GM19238 (cell line): ENCODE measurements around the gene DYRK1A.

ENCODE experiments used
- DNase-seq: peaks from one replicate; pipeline ENCODE4 v3.0.0; 2011; ENCODE audit warnings: low spot score; ENCODE audit not compliant: insufficient read length

The DYRK1A gene

DNA sequence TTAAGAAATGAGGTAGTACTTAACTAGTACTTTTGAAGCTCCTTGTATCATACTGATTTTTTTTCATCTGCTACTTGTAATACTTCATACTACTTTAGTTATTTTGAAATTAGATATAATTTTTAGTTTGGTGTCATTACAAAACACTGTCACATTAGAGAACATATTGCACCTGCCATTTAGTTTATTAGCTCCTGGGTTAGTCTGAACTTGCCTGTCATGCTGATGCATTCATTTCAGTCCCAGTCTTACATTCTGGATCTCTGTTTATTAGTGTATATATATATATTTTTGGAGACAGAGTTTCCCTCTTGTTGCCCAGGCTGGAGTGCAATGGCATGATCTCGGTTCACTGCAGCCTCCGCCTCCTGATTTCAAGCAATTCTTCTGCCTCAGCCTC is 50.3 kb downstream of the DYRK1A start:
- no peak for DNase-seq

DNA sequence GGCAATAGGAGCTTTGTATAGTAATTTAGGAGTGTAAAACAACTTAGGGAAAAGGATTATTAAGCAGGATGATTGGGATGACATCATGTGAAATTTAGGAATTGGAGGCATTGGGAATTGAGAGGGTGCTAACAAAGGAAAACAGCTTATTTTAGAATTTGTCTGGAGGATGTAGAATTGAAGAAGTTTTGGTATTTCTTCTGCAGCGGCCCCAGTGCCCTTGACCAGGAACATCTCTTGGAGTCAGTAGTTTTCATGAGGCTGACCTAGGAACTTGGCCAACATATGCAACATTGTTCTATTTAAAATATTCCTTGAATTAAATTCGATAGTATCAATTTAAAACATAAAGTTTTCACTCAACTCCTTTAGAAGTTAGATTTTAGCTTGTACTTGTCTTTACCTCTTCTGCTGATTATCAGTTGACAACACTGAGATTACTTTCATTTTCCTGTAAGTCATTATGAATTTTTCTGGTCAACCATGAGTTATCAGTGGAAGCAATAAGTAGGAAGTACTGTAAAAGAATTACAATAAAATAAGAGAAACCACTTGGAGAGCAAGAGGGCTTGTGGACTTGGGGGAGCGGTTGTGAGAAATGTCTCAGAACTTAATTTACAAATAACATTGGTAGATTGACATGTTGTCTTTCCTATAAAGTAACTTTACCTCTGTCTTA is 52.8 kb downstream of the DYRK1A start:
- DNase-seq: no peak

DNA sequence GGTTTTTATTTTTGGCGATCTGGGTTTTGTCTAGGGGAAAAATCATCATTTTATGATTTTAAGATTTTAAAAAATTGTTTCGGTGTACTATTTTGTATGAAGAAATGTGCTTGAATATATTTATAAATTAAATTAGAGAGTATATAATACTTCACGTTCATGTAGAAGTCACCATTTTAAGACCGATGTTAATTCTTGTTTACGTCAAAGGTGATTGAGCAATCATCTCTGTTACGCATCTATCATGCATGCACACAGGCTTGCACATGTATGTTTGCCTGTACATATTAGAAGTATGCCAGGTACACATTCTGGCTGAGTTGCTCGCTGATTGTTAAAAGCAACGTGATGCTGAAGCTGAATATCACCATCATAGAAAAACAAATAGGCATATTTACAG is 54.7 kb downstream of the DYRK1A start:
- no peak for DNase-seq

DNA sequence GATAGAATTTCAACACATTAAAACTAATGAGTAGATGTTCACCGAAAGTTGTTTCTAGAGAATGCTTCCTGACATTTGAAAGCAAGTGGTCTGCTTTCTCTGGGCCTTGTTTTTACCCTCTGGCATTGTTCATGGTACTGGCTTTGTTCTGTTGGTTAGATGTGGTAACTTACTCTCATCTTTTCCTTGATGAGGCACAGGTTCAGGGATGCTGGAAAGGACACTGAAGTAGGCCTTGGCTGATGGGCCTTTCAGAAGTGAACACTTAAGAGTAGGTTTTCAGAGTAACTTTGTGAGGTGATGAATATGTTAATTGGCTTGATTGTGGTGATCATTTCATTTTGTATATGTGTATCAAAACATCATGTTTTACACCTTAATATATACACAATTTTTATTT is 55.8 kb downstream of the DYRK1A start:
- DNase-seq: no peak

DNA sequence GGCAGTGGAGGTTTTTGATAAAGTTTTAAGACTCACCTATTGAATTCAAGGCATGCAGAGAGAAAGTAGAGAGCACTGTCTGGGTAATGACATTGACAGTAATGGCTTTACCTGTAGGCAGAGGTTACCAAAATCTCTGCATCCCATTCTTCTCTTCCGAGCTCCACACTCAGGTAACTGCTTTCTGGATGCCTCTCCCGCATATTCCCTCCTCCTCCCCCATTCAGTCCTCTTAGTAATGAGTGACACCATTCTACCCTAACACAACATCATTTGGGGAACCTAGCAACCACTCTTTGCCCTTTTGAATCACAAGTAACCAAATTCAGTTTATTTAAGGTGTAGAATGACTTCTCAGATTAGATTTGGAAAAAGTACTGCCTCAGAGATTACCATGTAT is 56.5 kb downstream of the DYRK1A start:
- no peak for DNase-seq

DNA sequence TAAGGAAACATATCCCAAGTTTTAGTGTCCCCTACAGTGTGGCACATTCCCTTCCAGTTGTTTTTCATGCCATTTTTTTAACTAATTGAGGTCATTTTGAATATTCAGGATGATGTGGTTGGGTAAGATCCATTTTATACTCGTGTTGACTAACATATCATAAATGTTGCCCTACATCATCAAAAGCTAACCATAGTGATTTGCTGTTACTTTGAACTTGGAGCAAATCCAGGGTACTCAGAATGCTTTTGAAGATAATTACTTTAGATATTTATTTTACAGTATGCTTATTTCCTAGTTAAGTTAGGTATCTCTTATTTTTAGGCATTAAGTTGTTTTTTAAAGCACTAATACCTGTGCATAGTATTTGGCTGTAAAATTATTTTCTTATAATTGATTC is 57.8 kb downstream of the DYRK1A start:
- DNase-seq: no peak

DNA sequence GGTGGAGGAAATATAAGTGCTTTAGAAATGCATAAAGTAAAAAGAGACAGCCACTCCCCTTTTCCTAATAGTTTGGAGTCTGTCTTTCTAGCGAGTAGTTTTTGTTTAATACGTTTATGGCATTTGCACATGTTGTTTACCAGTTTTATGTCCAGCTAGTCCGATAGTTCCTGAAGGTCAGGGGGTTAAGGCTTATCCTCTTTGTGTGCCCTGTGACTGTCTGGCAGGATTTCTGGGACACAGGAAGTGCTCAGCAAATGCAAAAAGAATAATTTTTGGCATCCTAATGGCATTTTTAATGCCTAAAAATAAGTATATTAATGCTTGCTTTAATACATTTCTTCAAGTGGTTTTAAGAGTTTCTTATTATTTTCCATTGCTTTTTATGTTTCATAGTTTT is 58.4 kb downstream of the DYRK1A start:
- DNase-seq: no peak

DNA sequence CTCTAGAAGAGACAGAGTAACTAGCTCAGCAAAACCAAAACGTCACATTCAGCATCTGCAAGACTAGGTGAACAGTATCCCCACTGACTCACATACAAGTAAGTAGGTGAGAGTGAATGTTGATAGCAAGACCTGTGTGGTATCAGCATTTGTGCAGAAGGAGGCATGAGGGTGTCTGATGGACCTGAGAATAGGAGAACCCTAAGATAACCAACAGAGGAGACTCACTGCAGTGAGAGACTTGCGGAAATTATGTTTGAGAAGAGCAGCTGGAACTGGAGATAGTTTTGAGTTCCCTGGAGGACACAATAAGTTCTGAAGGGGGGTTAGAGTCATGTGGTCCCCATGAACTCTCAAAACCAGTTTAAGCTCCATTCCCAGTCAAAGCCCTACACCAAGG is 59.1 kb downstream of the DYRK1A start:
- no peak for DNase-seq

DNA sequence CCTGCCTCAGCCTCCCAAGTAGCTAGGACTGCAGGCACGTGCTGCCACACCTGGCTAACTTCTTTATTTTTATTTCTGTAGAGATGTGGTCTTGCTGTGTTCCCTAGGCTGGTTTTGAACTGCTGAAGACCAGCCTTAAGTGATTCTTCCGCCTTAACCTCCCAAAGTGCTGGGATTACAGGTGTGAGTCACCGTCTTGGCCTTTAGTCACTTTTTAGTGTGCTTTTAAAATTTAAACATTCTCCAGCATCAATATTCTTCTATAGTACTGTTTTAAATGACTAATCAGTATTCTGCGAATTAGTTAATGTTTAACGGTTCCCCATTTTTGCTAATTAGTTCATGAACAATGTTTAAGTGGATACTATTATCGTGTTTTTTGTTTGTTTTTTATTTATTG is 60.6 kb downstream of the DYRK1A start:
- DNase-seq: no peak

DNA sequence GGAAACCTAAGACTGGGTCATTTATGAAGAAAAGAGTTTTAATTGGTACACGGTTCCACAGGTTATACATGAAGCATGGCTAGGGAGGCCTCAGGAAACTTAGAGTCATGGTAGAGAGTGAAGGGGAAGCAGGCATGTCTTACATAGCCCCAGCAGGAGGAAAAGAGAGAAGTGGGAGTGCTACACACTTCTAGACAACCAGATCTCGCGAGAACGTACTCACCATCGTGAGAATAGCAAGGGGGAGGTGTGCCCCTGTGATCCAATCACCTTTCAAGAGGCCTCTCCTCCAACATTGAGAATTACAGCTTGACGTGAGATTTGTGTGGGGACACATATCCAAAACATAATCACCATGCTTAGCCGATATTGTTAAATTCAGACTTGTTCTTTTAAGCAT is 62.8 kb downstream of the DYRK1A start:
- DNase-seq: no peak

DNA sequence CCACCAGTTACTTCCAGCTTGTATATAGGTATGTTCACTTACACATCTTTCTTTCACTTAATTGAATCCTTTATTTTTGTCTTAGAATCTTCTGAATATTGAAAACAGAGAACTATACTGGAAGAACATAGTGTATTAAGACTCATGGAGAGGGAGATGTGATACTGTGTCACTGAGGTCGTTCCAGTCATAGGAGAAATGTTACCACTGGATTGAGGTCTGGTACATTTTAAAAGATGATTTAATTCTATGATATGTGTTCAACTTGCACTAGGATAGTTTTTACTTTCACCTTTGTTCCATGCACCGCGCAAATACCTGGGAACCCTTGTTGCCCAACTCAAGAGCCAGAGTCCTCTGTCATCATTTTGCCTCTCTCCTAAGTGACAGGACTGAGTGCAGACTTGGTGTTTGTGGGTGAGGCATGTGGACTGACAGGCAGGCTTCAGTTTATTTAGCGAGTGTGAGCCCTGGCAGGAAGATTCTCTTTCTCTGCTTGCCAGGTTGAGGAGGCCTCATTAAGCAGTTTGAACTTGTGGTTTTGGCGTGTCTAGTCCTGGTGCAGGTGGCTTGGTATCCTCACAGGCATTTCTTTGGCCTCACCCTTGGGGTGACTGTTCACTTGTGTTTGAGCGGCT is 63.7 kb downstream of the DYRK1A start:
- no peak for DNase-seq

DNA sequence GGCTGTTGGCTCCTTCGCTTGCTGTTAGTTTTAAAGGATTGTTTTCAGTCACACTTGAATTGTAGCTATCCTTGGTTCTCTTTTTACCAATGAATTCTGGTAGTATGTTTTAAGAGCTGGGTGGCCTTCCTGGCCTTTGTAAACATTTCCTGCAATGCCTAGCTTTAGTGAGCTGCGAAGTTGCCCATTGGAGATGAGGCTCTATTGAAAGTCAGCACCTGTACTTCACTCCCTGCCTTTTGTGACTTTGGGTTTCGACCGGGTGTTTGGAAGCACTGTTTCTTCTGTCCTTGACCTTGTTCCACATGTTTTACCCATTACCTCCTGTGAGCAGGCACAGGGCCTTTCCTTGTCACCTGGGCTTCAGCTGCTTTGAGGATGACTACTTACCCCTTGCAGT is 64.7 kb downstream of the DYRK1A start:
- no peak for DNase-seq

DNA sequence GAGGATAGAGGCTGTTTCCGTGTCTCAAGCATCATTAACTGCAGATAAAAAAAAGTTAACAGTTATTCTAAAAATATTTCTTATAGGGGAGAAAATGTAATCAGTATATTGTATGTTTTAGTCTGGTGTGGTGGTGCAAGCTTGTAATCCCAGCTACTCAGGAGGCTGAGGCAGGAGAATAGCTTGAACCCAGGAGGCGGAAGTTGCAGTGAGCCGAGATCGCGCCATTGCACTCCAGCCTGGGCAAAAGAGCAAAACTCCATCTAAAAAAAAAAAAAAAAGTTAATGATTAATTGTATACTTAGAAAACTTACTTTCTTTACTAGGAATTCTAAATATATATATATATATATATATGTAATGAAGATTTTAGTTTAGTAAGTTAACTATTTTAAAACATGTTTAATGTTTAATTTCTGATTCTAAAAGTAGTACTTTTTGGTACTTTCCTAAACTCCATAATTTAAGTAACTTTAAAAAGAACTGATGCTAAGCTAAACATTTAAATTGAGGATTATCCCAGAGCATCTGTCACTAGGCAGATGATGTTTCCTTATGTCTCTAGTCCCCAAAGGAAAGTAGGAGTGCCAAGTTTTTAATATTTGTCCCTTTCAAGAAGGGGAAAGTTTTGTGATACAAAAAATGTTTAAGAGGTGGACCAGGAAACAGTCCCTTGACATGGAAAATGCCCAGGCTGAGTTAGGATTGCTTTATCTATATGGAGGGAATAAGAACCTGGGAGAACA is 66.3 kb downstream of the DYRK1A start:
- DNase-seq: no peak

DNA sequence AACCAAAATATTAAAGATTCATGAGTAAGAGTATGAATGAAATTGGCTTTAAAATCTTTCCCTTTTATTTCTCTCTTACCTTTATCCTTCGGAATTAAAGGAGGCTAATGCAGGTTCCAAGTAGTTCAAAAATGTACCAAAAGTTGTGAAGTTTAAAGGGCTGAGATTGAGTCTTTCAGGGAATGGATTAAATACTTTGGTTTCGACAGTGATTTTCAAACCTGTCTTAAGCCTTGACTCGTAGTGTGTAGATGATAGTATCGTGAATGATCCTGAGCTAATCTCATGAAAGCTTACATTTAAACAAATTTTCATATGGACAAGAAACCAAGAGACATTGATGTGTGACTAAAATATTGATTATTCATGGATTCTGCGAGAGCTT is 66.9 kb downstream of the DYRK1A start:
- no peak for DNase-seq

DNA sequence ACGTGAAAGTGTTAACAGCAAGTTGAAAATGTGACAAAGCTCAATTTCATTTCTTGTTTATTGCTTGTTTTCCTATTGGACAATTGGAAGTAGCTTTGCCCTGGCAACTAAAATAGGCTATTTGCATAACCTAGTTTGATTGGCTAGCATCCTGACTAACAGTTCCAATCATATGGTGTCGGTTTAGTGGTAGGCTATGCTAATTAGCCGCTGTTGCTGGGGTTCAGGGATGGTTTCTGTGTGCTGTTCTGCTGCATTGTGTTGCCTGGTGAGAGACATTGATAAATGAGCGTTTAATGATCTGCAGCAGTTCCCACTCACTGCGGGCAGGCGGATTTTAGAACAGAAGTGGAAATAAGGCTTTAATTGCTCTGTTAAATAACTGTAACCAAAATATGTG is 68.5 kb downstream of the DYRK1A start:
- no peak for DNase-seq

DNA sequence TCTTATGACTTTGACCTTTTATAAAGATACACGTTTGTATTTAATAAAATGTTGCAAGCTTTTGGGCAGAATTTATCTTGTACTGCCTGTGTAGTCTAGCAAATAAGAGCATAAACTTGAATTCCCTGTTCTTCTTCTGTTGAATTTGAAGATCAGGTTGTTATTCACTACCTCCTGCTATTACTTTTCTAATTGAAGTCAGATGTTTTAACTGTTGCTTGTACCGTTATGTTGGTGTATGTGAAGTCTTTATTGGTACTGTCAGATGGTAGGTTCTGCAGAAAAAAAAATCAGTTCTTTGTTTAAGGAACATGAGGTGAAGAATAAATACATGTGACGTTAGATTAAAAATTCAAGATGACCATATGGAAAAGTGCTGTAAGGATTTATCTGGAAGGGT is 69.1 kb downstream of the DYRK1A start:
- DNase-seq: no peak

DNA sequence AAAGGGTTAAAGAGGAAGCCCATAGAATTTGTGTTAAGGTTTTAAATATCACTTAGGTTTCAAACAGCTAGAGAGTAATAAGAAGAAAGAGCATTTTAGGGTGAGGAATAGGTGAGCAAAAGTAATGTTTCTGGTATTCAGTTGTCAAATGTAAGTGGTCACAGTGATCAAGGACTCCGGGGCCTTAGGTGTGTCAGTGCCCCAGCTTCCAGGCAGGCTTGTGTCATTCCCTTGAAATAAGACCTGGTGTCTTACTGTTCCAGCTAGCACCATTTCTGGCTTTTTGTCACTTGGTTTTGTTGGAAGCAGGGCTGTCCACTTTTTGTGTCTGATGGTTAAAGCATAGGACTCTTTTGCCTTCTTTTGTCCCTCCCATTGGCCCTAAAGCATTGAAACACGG is 69.6 kb downstream of the DYRK1A start:
- no peak for DNase-seq

DNA sequence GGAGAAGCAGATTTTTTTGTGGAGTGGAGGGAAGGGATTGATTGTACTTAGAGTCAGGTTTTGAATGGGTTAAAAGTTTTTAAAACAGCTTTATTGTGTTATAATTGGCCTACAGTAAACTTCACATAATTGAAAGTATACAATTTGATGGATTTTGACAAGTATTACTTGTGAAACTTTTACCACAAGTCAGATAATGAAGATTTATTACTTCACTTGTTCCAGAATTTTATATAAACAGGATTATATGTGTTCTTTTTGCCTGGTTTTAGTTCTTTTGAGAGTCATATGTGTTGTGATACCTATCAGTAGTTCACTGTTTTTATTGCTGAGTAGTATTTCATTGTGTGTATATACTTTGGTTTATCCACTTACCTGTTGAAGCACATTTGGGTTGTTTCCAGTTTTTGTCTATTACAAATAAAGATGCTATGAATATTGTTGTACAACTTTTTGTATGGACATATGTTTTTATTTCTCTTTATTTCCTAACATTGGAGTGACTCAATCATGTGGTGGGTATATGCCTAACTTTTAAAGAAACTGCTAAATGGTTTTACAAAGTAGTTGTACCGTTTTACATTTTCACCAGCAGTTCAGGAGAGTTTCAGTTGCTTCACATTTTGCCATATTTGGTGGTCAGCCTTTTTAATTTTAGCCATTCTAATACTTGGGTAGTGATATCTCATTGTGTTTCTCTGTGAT is 71.0 kb downstream of the DYRK1A start:
- DNase-seq: no peak

DNA sequence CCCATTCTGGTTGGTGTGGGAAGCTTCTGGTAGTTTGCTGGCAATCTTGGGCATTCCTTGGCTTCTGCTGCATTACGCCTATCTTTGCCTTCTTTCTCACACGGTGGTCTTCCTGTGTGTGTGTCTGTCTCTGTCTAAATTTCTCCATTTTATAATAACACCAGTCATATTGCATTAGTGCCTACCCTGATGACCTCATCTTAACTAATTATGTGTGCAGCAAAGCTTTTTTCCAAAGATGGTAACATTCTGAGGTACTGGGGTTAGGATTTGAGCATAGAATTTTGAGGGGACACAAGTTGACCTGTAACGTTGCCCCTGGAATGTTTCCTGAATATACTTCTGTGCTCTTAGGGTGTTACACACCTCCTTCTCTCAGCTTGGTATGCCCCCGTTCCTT is 77.1 kb downstream of the DYRK1A start:
- DNase-seq: no peak

DNA sequence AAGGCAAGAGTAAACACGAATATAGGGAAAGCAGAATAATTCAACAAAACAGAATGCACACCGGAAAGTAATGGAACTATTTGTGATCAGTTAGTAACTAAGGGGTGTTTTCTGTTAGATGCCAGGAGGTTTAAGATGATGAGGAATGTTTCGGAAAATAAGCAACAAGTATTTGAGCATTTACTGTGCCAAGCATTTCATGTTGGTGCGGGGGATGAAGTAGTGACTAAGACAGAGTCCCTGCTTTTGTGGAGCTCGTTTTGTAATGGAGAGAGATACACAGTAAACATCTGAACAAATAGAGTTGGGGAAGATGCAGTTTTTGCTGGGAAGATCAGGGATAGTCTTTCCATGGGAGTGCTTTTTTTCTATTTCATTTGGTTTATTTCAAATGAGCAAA is 78.7 kb downstream of the DYRK1A start:
- DNase-seq: no peak

DNA sequence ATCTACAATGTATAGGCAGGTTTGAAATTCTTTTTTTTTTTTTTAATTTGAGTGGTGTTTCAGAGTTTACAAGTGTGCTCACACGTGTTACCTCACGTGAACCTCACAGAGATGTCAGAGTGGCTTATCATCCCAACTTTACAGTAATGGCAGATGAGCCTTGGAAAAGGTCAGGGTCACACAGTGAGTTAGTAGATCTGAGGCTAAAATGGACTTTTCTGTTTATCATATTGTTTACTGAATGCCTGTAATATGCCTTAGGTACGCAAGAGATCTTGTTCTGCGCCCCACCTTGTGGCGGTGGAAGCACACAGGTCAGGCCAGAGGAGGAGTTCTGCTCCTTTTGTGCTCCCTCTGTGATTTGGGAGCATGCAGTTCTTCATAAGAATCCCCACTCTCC is 80.0 kb downstream of the DYRK1A start:
- DNase-seq: no peak

DNA sequence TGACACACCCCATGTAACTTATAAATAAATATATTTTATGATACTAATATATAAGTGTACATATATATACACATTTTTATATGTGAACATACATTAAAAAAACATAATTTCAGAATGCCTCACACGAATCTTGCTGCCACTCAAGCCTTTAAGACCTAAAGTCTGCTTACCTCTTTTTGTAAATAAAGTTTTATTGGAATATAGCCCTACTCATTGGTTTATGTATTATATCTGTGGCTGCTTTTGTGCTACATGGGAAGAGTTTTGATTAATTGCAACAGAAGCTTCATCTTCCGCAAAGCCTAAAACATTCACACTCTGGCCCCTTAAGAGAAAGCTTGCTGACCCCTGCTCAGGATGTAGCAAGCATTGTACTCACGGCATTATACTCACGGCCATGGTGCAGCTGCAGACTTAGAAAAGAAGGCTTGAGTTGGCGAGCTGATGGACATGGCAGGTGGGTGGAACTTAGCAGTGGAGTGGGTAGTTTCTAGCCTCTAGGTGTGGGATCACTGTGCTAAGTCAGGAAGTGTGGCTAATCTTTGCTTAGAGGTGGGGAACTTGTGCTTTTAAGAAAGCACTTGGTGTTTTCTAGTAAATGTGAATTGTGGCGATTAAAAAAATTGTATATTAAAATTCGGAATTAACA is 80.8 kb downstream of the DYRK1A start:
- DNase-seq: no peak
